ENCODE measurements around the gene CDYL. TPM values are rescaled to one million over a fixed set of nuclear protein-coding genes. Genes with fewer than 3 reads are reported as not detected.
A peak's percentile ranks its signal among the peaks of the same experiment; 100 is the strongest.

Gene CDYL
- total RNA-seq, 2 donors from 2014 or later, result 55.1 to 58.2 TPM

- Mint-ChIP-seq H3K36me3 (ENCODE audit: low read depth) (peaks cover 43% of the 10 kb centered on the region), H3K4me3 (no peak overlapping the region), H3K27ac (peak overlapping the region; percentile 57), H3K27me3 (ENCODE audit: insufficient read depth) (no peaks in the 10 kb centered on the region), H3K4me1 (no peaks in the 10 kb centered on the region), H3K9me3 (no peaks in the 10 kb centered on the region)
- H3K9ac ChIP-seq (ENCODE audit: extremely low read depth, low read length, poor library complexity, severe bottlenecking), result no peak overlapping the region
- no peak for TF ChIP-seq CTCF (conservative IDR thresholded peaks at IDR 0.05)
- peaks cover 45% of the 10 kb centered on the region for H3K36me3 ChIP-seq (ENCODE audit: control insufficient read depth, insufficient read depth, low read length)
- H3K27ac ChIP-seq (ENCODE audit: low read depth, low read length), result no peak overlapping the region
- no peak overlapping the region for H3K4me3 ChIP-seq (ENCODE audit: low read length)
- H3K4me1 ChIP-seq (ENCODE audit: control insufficient read depth, insufficient read depth, low read length), result no peaks in the 10 kb centered on the region
- WGBS, 2 experiments (ENCODE audit: insufficient coverage in 1 of 2, insufficient read length in 1 of 2), result 91 to 94% methylated on average over 3 to 4 of the region's 4 CpGs
- H3K9me3 ChIP-seq (ENCODE audit: control insufficient read depth, low read length), result no peaks in the 10 kb centered on the region
- no peak for DNase-seq
- no peaks in the 10 kb centered on the region for H3K27me3 ChIP-seq (ENCODE audit: control insufficient read depth, insufficient read depth, low read length, poor library complexity, severe bottlenecking)
Measured at GRCh38 chr6:4942673-4943009, 166.4 kb downstream of the CDYL start.

DNA sequence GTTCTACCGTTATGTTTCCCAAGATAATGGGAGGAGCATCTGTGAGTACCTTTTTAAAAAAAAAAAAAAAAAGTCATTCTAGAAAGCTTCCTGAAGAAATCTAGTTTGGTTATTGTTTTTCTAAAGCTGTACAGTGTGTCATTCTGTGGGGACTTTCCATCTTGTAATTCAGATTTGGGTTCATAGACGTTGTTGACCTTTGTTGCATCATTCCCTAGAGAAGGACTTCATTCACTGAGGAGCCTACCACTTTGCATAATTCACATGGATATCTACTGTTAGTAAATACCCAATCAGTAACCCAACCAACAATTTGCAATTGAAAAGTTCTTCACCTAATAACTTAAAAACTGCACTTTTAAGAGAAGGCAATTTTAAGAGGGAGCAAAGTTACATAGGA, 167.5 kb downstream of the CDYL start:
- H3K9me3 ChIP-seq (ENCODE audit: control insufficient read depth, low read length), result no peaks in the 10 kb centered on the region
- no peak overlapping the region for H3K4me3 Mint-ChIP-seq
- H3K9ac ChIP-seq (ENCODE audit: extremely low read depth, low read length, poor library complexity, severe bottlenecking), result no peak overlapping the region
- H3K4me3 ChIP-seq (ENCODE audit: low read length), result no peak overlapping the region
- DNase-seq, result no peak
- no peak overlapping the region for H3K27ac Mint-ChIP-seq
- peaks cover 40% of the 10 kb centered on the region for H3K36me3 ChIP-seq (ENCODE audit: control insufficient read depth, insufficient read depth, low read length)
- H3K4me1 Mint-ChIP-seq, result peaks cover 6% of the 10 kb centered on the region
- H3K27ac ChIP-seq (ENCODE audit: low read depth, low read length), result no peak overlapping the region
- no peaks in the 10 kb centered on the region for H3K27me3 ChIP-seq (ENCODE audit: control insufficient read depth, insufficient read depth, low read length, poor library complexity, severe bottlenecking)
- no peak for TF ChIP-seq CTCF (conservative IDR thresholded peaks at IDR 0.05)
- H3K36me3 Mint-ChIP-seq (ENCODE audit: low read depth), result peaks cover 38% of the 10 kb centered on the region
- no peaks in the 10 kb centered on the region for H3K4me1 ChIP-seq (ENCODE audit: control insufficient read depth, insufficient read depth, low read length)
- 93 to 100% methylated on average over 1 to 2 of the region's 2 CpGs for WGBS, 2 experiments (ENCODE audit: insufficient coverage in 1 of 2, insufficient read length in 1 of 2)
- H3K27me3 Mint-ChIP-seq (ENCODE audit: insufficient read depth), result no peaks in the 10 kb centered on the region
- no peaks in the 10 kb centered on the region for H3K9me3 Mint-ChIP-seq

DNA sequence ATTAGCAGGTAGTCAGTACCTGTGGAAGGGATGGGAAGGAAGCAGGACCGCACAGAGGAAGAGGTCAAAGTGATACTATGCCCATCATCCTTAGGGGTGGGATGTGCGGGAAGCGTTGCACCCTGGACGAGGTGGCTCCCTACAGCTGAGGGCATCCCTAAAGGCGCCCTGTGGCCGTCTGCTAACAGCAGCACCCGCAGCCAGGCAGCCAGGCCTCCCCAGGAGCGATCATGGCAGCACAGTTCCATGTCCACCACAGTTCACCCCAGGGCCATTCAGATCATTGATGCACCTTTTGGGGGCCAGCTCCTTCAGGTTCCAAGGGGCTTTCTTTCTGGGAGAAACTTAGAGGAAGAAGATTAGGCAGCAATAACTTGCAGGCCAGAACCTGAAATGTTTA, 168.1 kb downstream of the CDYL start:
- no peaks in the 10 kb centered on the region for H3K27me3 ChIP-seq (ENCODE audit: control insufficient read depth, insufficient read depth, low read length, poor library complexity, severe bottlenecking)
- 91 to 95% methylated on average over 8 of the region's 8 CpGs for WGBS, 2 experiments (ENCODE audit: insufficient coverage in 1 of 2, insufficient read length in 1 of 2)
- H3K27ac ChIP-seq (ENCODE audit: low read depth, low read length), result no peak overlapping the region
- peaks cover 42% of the 10 kb centered on the region for H3K36me3 ChIP-seq (ENCODE audit: control insufficient read depth, insufficient read depth, low read length)
- Mint-ChIP-seq H3K36me3 (ENCODE audit: low read depth) (peaks cover 41% of the 10 kb centered on the region), H3K27me3 (ENCODE audit: insufficient read depth) (no peaks in the 10 kb centered on the region), H3K4me1 (peaks cover 8% of the 10 kb centered on the region), H3K9me3 (no peaks in the 10 kb centered on the region), H3K4me3 (no peak overlapping the region), H3K27ac (no peak overlapping the region)
- DNase-seq, result no peak
- no peak for TF ChIP-seq CTCF (conservative IDR thresholded peaks at IDR 0.05)
- no peaks in the 10 kb centered on the region for H3K9me3 ChIP-seq (ENCODE audit: control insufficient read depth, low read length)
- no peaks in the 10 kb centered on the region for H3K4me1 ChIP-seq (ENCODE audit: control insufficient read depth, insufficient read depth, low read length)
- no peak overlapping the region for H3K9ac ChIP-seq (ENCODE audit: extremely low read depth, low read length, poor library complexity, severe bottlenecking)
- no peak overlapping the region for H3K4me3 ChIP-seq (ENCODE audit: low read length)

Measured in endodermal cell (in vitro differentiated cells).